ENCODE data around the gene CFAP299.

GRCh38 chr4:80798082-80798481 lies 462.6 kb downstream of the CFAP299 start:
- TF ChIP-seq REST (IDR thresholded peaks at IDR 0.05; ENCODE audit: borderline replicate concordance), result no peak
- TF ChIP-seq REST (CRISPR knock-in tag; IDR thresholded peaks at IDR 0.05; ENCODE audit: low read depth), result no peak
- TF ChIP-seq ZNF408 (CRISPR knock-in tag; IDR thresholded peaks at IDR 0.05; ENCODE audit: low read depth), result no peak
- TF ChIP-seq LEF1 (IDR thresholded peaks at IDR 0.05), result no peak
- no peak for TF ChIP-seq RAD21 (CRISPR knock-in tag; conservative IDR thresholded peaks at IDR 0.05 in 1 of 2, IDR thresholded peaks at IDR 0.05 in 1 of 2)
- TF ChIP-seq CAMTA2 (CRISPR knock-in tag; conservative IDR thresholded peaks at IDR 0.05), result no peak
- TF ChIP-seq BRD9 (IDR thresholded peaks at IDR 0.05; ENCODE audit: low read depth, partially characterized antibody), result no peak
- no peak for TF ChIP-seq SPI1 (IDR thresholded peaks at IDR 0.05; ENCODE audit: borderline replicate concordance, low read depth, low read length)
- TF ChIP-seq CTCF (IDR thresholded peaks at IDR 0.05 in 2 of 3, conservative IDR thresholded peaks at IDR 0.05 in 1 of 3; ENCODE audit: insufficient read depth in 2 of 3, low read depth in 1 of 3, low read length in 3 of 3), result no peak
- no peak for TF ChIP-seq SIN3A (IDR thresholded peaks at IDR 0.05; ENCODE audit: borderline replicate concordance in 2 of 2, control insufficient read depth in 1 of 2, low read depth in 2 of 2, low read length in 2 of 2)
- TF ChIP-seq ZKSCAN3 (CRISPR knock-in tag; IDR thresholded peaks at IDR 0.05), result no peak
- no peak for TF ChIP-seq ZNF121 (CRISPR knock-in tag; conservative IDR thresholded peaks at IDR 0.05)

All from K562 (cell line).